Measurements from ENCODE around the gene CELSR2. TPM values are rescaled to one million over a fixed set of nuclear protein-coding genes. Genes with fewer than 3 reads are reported as not detected.

CELSR2 gene
- total RNA-seq, 2 donors from 2014 or later, result 7.3 to 7.5 TPM

GRCh38 chr1:109295712-109296415, 46.5 kb downstream of the CELSR2 start:
- Histone ChIP-seq H3K27ac (no peak overlapping the region), H3K4me1 (peaks cover 15% of the 10 kb centered on the region), H3K36me3 (replicated peaks in 1 of 2; ENCODE audit: insufficient read depth in 1 of 2, low read depth in 2 of 2) (no peaks in the 10 kb centered on the region), H3K4me3 (no peak overlapping the region), H3K27me3 (no peaks in the 10 kb centered on the region), H3K9me3 (no peaks in the 10 kb centered on the region)
- DNase-seq (no peak), ATAC-seq (no peak)
- intact Hi-C loops (cut with DNase I), result no loop called here
- WGBS, 2 donors, result 73 to 74% methylated on average over 12 of the region's 12 CpGs
- TF ChIP-seq CTCF (IDR thresholded peaks at IDR 0.05) (no peak), POLR2A (IDR thresholded peaks at IDR 0.05) (no peak)

- intact Hi-C loops (cut with DNase I), result no loop called here
- no peak overlapping the region for H3K27ac ChIP-seq
Observed at GRCh38 chr1:109296782-109297181, 47.4 kb downstream of the CELSR2 start.

GRCh38 chr1:109298666-109299557, 49.6 kb downstream of the CELSR2 start:
- ATAC-seq (peak; percentile 50), DNase-seq (peak in 1 of 4 donors; percentile 38)
- WGBS, 2 donors, result 49 to 50% methylated on average over 11 of the region's 11 CpGs
- Histone ChIP-seq H3K36me3 (replicated peaks in 1 of 2; ENCODE audit: insufficient read depth in 1 of 2, low read depth in 2 of 2) (no peaks in the 10 kb centered on the region), H3K27ac (peak overlapping the region in 2 of 4 donors; percentile 17 to 49), H3K9me3 (no peaks in the 10 kb centered on the region), H3K4me1 (peaks cover 15% of the 10 kb centered on the region), H3K4me3 (no peak overlapping the region), H3K27me3 (no peaks in the 10 kb centered on the region)
- intact Hi-C loops (cut with DNase I), result no loop called here
- no peak for TF ChIP-seq POLR2A (IDR thresholded peaks at IDR 0.05)
- no peak for TF ChIP-seq CTCF (IDR thresholded peaks at IDR 0.05)

More at GRCh38 chr1:109296782-109297181, 47.4 kb downstream of the CELSR2 start:
- H3K4me1 ChIP-seq, result peaks cover 15% of the 10 kb centered on the region
- DNase-seq (no peak), ATAC-seq (no peak)
- no peaks in the 10 kb centered on the region for H3K27me3 ChIP-seq
- H3K36me3 ChIP-seq (replicated peaks in 1 of 2; ENCODE audit: insufficient read depth in 1 of 2, low read depth in 2 of 2), result no peaks in the 10 kb centered on the region
- no peaks in the 10 kb centered on the region for H3K9me3 ChIP-seq
- H3K4me3 ChIP-seq, result no peak overlapping the region
- 85 to 89% methylated on average over 16 of the region's 16 CpGs for WGBS, 2 donors
- TF ChIP-seq POLR2A (IDR thresholded peaks at IDR 0.05) (no peak), CTCF (IDR thresholded peaks at IDR 0.05) (no peak)

GRCh38 chr1:109299558-109300343, 50.4 kb downstream of the CELSR2 start:
- Histone ChIP-seq H3K27me3 (no peaks in the 10 kb centered on the region), H3K36me3 (replicated peaks in 1 of 2; ENCODE audit: insufficient read depth in 1 of 2, low read depth in 2 of 2) (no peaks in the 10 kb centered on the region), H3K9me3 (no peaks in the 10 kb centered on the region), H3K4me1 (peaks cover 15% of the 10 kb centered on the region), H3K27ac (peak overlapping the region in 1 of 4 donors; percentile 49), H3K4me3 (no peak overlapping the region)
- 62 to 67% methylated on average over 20 of the region's 20 CpGs for WGBS, 2 donors
- peak in 1 of 4 donors; percentile 28 for DNase-seq
- ATAC-seq, result peak; percentile 12
- no peak for TF ChIP-seq POLR2A (IDR thresholded peaks at IDR 0.05)
- no peak for TF ChIP-seq CTCF (IDR thresholded peaks at IDR 0.05)
- intact Hi-C loops (cut with DNase I), result no loop called here
